ENCODE measurements around the gene GID4. TPM values are rescaled to one million over a fixed set of nuclear protein-coding genes. Genes with fewer than 3 reads are reported as not detected.

The GID4 gene
- total and polyA plus RNA-seq, 2 of the 4 experiments (the other 2 are of a cell fraction): 3.9 to 5.6 TPM

GRCh38 chr17:18111330-18111971 lies 72.2 kb downstream of the GID4 start:
- no peak overlapping the region for H3K56ac ChIP-seq (ENCODE audit: extremely low read depth, insufficient read depth, low read length)
- in situ Hi-C loops (cut with MboI; ENCODE audit: low sequenced_read_pairs): no loop called here
- no peak overlapping the region for H3K4me3 ChIP-seq (ENCODE audit: insufficient read depth, low read depth, low read length)
- H3K18ac ChIP-seq (ENCODE audit: low read depth, low read length): no peak overlapping the region
- no peak overlapping the region for H2AK5ac ChIP-seq (ENCODE audit: low read depth, low read length)
- intact Hi-C loops (cut with micrococcal nuclease): no loop called here
- no peaks in the 10 kb centered on the region for H4K20me1 ChIP-seq (ENCODE audit: insufficient read depth, low read length)
- no peak overlapping the region for H2BK120ac ChIP-seq (ENCODE audit: low read depth, low read length)
- dilution Hi-C loops (cut with HindIII; ENCODE audit: low sequenced_read_pairs, unreplicated experiment): no loop called here
- BruUV-seq (replicated peaks): no TSS peak
- H2BK20ac ChIP-seq (ENCODE audit: low read depth, low read length): no peak overlapping the region
- H4K5ac ChIP-seq (ENCODE audit: low read depth, low read length): no peak overlapping the region
- H2BK5ac ChIP-seq (ENCODE audit: low read depth, low read length, poor library complexity, severe bottlenecking): no peak overlapping the region
- WGBS, 2 experiments (ENCODE audit: extremely low coverage in 2 of 2, insufficient read length in 1 of 2): 57% methylated on average over 1 of the region's 6 CpGs; no CpG with 5 or more reads in 1 of the 2 experiments
- no peak overlapping the region for H3K27ac ChIP-seq (ENCODE audit: insufficient read depth, low read length)
- no peak overlapping the region for H4K91ac ChIP-seq (ENCODE audit: insufficient read depth, low read depth, low read length)
- H2BK15ac ChIP-seq (ENCODE audit: low read depth, low read length): no peak overlapping the region
- no peak overlapping the region for H2AFZ ChIP-seq (replicated peaks; ENCODE audit: low read length, poor library complexity)
- H3K23ac ChIP-seq (ENCODE audit: low read depth, low read length): no peak overlapping the region
- H3K9me1 ChIP-seq (ENCODE audit: insufficient read depth, low read length): peaks cover 4% of the 10 kb centered on the region
- no peak for ATAC-seq (ENCODE audit: low read depth)
- H3K79me1 ChIP-seq (ENCODE audit: low read depth in 1 of 2, low read length in 2 of 2): no peaks in the 10 kb centered on the region
- ChIA-PET CTCF (no interaction called here), POLR2A (ENCODE audit: unreplicated experiment) (no interaction called here)
- no peak overlapping the region for H3K9ac ChIP-seq (ENCODE audit: low read depth, low read length)
- H3K14ac ChIP-seq (replicated peaks; ENCODE audit: low read depth, low read length): no peak overlapping the region
- no peak overlapping the region for H2AK9ac ChIP-seq (replicated peaks; ENCODE audit: low read depth, low read length, poor library complexity)
- peaks cover 8% of the 10 kb centered on the region; the same call in 1 of the 2 replicates for H3K36me3 ChIP-seq (ENCODE audit: control insufficient read depth, insufficient read depth, low read length)
- H3K4me2 ChIP-seq (ENCODE audit: low read depth, low read length): no peak overlapping the region
- no peak for DNase-seq
- no peak overlapping the region for H3K4ac ChIP-seq (ENCODE audit: low read depth, low read length)
- H4K8ac ChIP-seq (ENCODE audit: low read depth in 2 of 2, low read length in 2 of 2): no peak overlapping the region
- no peaks in the 10 kb centered on the region for H3K27me3 ChIP-seq (ENCODE audit: control insufficient read depth, insufficient read depth, low read length)
- H3K9me3 ChIP-seq (ENCODE audit: control insufficient read depth, insufficient read depth, low read length): no peaks in the 10 kb centered on the region
- H3K4me1 ChIP-seq (ENCODE audit: control insufficient read depth, insufficient read depth, low read length): no peaks in the 10 kb centered on the region
- no peak for TF ChIP-seq NFE2L2 (IDR thresholded peaks at IDR 0.05; ENCODE audit: low read depth, low read length)
- no peak for TF ChIP-seq CEBPB (IDR thresholded peaks at IDR 0.05; ENCODE audit: low read depth, low read length)
- TF ChIP-seq CHD1 (IDR thresholded peaks at IDR 0.05; ENCODE audit: low read depth, low read length): no peak
- no peak for TF ChIP-seq FOS (IDR thresholded peaks at IDR 0.05; ENCODE audit: low read depth, low read length)
- no peak for TF ChIP-seq RFX5 (IDR thresholded peaks at IDR 0.05; ENCODE audit: low read depth, low read length)
- TF ChIP-seq POLR2A (IDR thresholded peaks at IDR 0.05; ENCODE audit: low read depth, low read length): no peak
- TF ChIP-seq MAZ (IDR thresholded peaks at IDR 0.05; ENCODE audit: borderline replicate concordance, low read depth, low read length): no peak

Measured in IMR-90 (cell line).